ENCODE measurements around the gene GALNT10.

DNA sequence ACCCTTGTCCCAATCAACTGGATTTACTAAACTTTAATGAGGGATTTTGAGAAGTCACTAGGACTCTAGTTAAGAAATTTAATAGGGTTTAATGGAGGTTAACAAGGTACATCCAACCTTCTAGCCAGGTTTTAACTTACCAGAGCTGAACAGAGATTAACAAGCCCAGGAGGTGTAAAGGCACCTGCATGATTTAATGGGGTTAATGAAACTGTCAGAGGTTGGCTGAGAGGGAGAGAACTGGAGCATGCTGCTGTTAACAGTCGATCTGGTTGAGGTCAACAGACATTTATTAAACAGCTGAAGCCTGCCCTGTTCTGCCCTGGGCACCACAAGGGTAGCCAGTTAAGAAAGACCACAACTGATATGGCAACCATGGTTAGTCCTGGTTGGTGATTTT is 273.9 kb downstream of the GALNT10 start:
- no peak for TF ChIP-seq SIN3A (conservative IDR thresholded peaks at IDR 0.05 in 1 of 2, IDR thresholded peaks at IDR 0.05 in 1 of 2; ENCODE audit: low read depth in 1 of 2, low read length in 2 of 2)
- TF ChIP-seq TAF1 (IDR thresholded peaks at IDR 0.05; ENCODE audit: low read depth, low read length) = no peak
- no peak for TF ChIP-seq CREB1 (IDR thresholded peaks at IDR 0.05)
- TF ChIP-seq, protein P1, sequence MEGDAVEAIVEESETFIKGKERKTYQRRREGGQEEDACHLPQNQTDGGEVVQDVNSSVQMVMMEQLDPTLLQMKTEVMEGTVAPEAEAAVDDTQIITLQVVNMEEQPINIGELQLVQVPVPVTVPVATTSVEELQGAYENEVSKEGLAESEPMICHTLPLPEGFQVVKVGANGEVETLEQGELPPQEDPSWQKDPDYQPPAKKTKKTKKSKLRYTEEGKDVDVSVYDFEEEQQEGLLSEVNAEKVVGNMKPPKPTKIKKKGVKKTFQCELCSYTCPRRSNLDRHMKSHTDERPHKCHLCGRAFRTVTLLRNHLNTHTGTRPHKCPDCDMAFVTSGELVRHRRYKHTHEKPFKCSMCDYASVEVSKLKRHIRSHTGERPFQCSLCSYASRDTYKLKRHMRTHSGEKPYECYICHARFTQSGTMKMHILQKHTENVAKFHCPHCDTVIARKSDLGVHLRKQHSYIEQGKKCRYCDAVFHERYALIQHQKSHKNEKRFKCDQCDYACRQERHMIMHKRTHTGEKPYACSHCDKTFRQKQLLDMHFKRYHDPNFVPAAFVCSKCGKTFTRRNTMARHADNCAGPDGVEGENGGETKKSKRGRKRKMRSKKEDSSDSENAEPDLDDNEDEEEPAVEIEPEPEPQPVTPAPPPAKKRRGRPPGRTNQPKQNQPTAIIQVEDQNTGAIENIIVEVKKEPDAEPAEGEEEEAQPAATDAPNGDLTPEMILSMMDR (IDR thresholded peaks at IDR 0.05; ENCODE audit: control extremely low read depth in 1 of 3, insufficient read depth in 1 of 3, low read depth in 1 of 3, low read length in 3 of 3) = no peak
- no peak for TF ChIP-seq CEBPB (IDR thresholded peaks at IDR 0.05; ENCODE audit: low read depth, low read length)
- no peak for TF ChIP-seq POLR2AphosphoS5 (IDR thresholded peaks at IDR 0.05; ENCODE audit: low read depth, low read length)
- TF ChIP-seq JUND (IDR thresholded peaks at IDR 0.05; ENCODE audit: low read length) = no peak
